NB4 (cell line): ENCODE data around the gene MPPED1.

Experiments used
- MYC ChIP-seq: IDR thresholded peaks from 2 replicates; pipeline ENCODE4 v1.6.1; 2011; ENCODE audit warnings: low read depth, low read length
- POLR2A ChIP-seq: IDR thresholded peaks from 2 replicates; pipeline ENCODE4 v1.6.1; 2011; ENCODE audit warnings: mild to moderate bottlenecking; ENCODE audit not compliant: insufficient read length; ENCODE audit errors: extremely low read depth
- TF ChIP-seq, protein P1 (sequence below): IDR thresholded peaks from one replicate; pipeline ENCODE4 v1.5.1; 2012; ENCODE audit warnings: low read depth, low read length
- TF ChIP-seq, protein P2 (sequence below): IDR thresholded peaks from 2 replicates; pipeline ENCODE4 v1.6.1; 2011; ENCODE audit warnings: low read depth, low read length

DNA sequence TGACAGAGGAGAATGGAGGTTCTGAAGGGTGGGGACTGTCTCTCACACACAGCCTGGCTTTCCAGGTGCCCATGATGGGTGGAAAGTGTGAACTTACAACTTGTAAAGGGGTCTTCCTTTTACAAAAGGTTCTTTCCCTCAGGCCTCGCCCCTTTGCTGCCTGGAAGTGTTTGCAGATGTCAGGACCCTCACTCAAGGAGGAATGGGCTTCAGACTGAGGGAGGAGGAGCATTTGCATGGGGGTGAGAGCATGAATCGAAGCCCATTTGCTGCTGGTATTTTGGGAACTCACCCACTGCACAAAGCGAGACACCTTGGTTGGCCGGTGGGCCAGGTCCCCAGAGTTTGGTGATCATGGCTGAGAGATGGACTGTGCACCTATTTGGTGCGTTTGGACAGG is 25.1 kb downstream of the MPPED1 start:
- TF ChIP-seq, protein P1, sequence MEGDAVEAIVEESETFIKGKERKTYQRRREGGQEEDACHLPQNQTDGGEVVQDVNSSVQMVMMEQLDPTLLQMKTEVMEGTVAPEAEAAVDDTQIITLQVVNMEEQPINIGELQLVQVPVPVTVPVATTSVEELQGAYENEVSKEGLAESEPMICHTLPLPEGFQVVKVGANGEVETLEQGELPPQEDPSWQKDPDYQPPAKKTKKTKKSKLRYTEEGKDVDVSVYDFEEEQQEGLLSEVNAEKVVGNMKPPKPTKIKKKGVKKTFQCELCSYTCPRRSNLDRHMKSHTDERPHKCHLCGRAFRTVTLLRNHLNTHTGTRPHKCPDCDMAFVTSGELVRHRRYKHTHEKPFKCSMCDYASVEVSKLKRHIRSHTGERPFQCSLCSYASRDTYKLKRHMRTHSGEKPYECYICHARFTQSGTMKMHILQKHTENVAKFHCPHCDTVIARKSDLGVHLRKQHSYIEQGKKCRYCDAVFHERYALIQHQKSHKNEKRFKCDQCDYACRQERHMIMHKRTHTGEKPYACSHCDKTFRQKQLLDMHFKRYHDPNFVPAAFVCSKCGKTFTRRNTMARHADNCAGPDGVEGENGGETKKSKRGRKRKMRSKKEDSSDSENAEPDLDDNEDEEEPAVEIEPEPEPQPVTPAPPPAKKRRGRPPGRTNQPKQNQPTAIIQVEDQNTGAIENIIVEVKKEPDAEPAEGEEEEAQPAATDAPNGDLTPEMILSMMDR, result no peak
- no peak for TF ChIP-seq POLR2A
- TF ChIP-seq, protein P2, sequence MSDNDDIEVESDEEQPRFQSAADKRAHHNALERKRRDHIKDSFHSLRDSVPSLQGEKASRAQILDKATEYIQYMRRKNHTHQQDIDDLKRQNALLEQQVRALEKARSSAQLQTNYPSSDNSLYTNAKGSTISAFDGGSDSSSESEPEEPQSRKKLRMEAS, result no peak
- TF ChIP-seq MYC, result no peak
